ENCODE results near the gene PRG2. TPM values are rescaled to one million over a fixed set of nuclear protein-coding genes. Genes with fewer than 3 reads are reported as not detected.

The PRG2 gene
- total and polyA plus RNA-seq, 9 of the 15 experiments (the other 6 are each of a cell fraction or from before 2014, with no cell fraction given) = 1.8 to 78.0 (median 26.6) TPM

GRCh38 chr11:57424792-57425564 lies 34.5 kb upstream of the PRG2 start (continued):
- TF ChIP-seq E4F1 (CRISPR knock-in tag; IDR thresholded peaks at IDR 0.05; ENCODE audit: borderline replicate concordance) (no peak), SRSF1 (IDR thresholded peaks at IDR 0.05; ENCODE audit: low read depth, low read length) (no peak), THRA (IDR thresholded peaks at IDR 0.05) (no peak), GATAD2A (IDR thresholded peaks at IDR 0.05) (no peak; the same call in 1 of the 2 replicates), MED1 (CRISPR knock-in tag; IDR thresholded peaks at IDR 0.05; ENCODE audit: borderline replicate concordance) (no peak), RNF2 (IDR thresholded peaks at IDR 0.05) (peak; percentile 95), ZNF77 (CRISPR knock-in tag; IDR thresholded peaks at IDR 0.05) (no peak), ZNF785 (CRISPR knock-in tag; IDR thresholded peaks at IDR 0.05) (no peak), SP2 (IDR thresholded peaks at IDR 0.05; ENCODE audit: extremely low read depth, low read depth, low read length, poor library complexity, severe bottlenecking) (no peak), CREM (IDR thresholded peaks at IDR 0.05; ENCODE audit: low read depth) (peak; percentile 92), BCLAF1 (IDR thresholded peaks at IDR 0.05; ENCODE audit: borderline replicate concordance in 1 of 2, control insufficient read depth in 1 of 2, low read depth in 2 of 2, low read length in 1 of 2) (no peak), E2F5 (CRISPR knock-in tag; IDR thresholded peaks at IDR 0.05) (no peak), L3MBTL2 (IDR thresholded peaks at IDR 0.05) (peak; percentile 87), SRSF9 (IDR thresholded peaks at IDR 0.05; ENCODE audit: borderline replicate concordance, low read depth, low read length) (no peak), DNMT1 (IDR thresholded peaks at IDR 0.05) (no peak), MEIS2 (IDR thresholded peaks at IDR 0.05; ENCODE audit: partially characterized antibody) (peak; percentile 86), SIN3A (IDR thresholded peaks at IDR 0.05; ENCODE audit: borderline replicate concordance in 2 of 2, control insufficient read depth in 1 of 2, low read depth in 2 of 2, low read length in 2 of 2) (peak; percentile 80 to 98), POLR2H (tag; IDR thresholded peaks at IDR 0.05; ENCODE audit: low read depth) (peak; percentile 60; the same call in 1 of the 2 replicates)

Data from K562 (cell line).